ENCODE results near the gene ST3GAL3. TPM values are rescaled to one million over a fixed set of nuclear protein-coding genes. Genes with fewer than 3 reads are reported as not detected.

ST3GAL3 gene
- total RNA-seq, 1 donor from 2014 or later: 18.3 TPM

DNA sequence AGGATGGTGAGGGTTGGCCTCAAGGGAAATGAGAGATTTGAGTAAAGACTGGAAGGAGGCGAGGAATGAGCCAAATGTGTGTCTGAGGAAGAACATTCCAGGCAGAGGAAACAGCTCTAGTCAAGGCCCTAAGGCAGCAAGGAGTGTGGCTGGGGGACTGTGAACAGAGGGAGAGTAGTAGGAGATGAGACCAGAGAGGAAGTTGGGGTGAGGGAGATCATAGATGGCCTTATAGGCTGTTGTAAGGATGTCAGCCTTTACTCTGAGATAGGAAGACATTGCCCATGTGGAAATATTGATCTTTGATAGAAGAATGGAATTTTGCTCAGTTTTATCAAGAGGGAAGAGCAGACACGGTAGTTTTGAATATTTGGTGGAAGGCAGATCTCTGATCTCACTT is 171.1 kb downstream of the ST3GAL3 start:
- DNase-seq (ENCODE audit: low read depth): no peak
- TF ChIP-seq, protein P1, sequence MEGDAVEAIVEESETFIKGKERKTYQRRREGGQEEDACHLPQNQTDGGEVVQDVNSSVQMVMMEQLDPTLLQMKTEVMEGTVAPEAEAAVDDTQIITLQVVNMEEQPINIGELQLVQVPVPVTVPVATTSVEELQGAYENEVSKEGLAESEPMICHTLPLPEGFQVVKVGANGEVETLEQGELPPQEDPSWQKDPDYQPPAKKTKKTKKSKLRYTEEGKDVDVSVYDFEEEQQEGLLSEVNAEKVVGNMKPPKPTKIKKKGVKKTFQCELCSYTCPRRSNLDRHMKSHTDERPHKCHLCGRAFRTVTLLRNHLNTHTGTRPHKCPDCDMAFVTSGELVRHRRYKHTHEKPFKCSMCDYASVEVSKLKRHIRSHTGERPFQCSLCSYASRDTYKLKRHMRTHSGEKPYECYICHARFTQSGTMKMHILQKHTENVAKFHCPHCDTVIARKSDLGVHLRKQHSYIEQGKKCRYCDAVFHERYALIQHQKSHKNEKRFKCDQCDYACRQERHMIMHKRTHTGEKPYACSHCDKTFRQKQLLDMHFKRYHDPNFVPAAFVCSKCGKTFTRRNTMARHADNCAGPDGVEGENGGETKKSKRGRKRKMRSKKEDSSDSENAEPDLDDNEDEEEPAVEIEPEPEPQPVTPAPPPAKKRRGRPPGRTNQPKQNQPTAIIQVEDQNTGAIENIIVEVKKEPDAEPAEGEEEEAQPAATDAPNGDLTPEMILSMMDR (conservative IDR thresholded peaks at IDR 0.05; ENCODE audit: low read depth, low read length): no peak
- H3K4me3 ChIP-seq (ENCODE audit: low read depth, low read length): no peak overlapping the region

DNA sequence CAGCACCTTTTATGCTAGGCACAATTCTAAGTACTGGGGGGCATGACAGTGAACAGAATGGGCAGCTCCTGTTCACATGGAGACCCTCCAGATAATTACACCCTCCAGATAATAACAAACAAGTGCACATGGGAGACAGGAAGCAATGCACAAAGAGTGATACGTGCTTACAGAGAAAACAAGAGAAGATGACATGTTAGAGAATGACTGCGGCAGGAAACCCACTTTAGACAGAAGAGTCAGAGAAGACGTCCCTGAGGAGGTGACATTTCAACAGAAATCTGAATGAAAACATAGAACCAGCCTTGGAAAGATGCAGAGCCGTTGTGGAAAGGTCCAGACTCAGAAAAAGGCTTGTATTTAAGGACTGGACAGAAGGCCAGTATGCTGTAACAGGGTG is 171.5 kb downstream of the ST3GAL3 start:
- TF ChIP-seq, protein P1 (conservative IDR thresholded peaks at IDR 0.05; ENCODE audit: low read depth, low read length): no peak
- no peak overlapping the region for H3K4me3 ChIP-seq (ENCODE audit: low read depth, low read length)
- no peak for DNase-seq (ENCODE audit: low read depth)

DNA sequence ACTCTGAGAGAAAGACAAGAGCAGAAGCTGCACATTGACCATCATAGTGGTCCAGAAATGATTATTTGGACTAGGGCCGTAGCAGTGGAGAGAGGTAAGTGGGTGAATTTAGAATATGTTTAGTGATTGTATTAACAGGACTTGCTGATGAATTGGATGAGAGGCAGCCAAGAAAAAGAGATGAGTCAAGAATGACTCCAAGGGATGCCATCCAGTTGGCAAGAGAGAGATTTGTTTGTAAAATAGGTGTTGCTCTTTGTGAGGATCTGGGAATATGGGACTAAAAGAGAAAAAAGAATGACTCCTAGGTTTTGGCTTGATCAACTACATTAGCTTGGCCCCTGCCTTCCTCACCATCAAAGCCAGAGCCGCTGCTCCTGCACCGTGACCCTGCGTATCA is 172.1 kb downstream of the ST3GAL3 start:
- DNase-seq (ENCODE audit: low read depth): no peak
- TF ChIP-seq, protein P1 (conservative IDR thresholded peaks at IDR 0.05; ENCODE audit: low read depth, low read length): no peak
- no peak overlapping the region for H3K4me3 ChIP-seq (ENCODE audit: low read depth, low read length)

DNA sequence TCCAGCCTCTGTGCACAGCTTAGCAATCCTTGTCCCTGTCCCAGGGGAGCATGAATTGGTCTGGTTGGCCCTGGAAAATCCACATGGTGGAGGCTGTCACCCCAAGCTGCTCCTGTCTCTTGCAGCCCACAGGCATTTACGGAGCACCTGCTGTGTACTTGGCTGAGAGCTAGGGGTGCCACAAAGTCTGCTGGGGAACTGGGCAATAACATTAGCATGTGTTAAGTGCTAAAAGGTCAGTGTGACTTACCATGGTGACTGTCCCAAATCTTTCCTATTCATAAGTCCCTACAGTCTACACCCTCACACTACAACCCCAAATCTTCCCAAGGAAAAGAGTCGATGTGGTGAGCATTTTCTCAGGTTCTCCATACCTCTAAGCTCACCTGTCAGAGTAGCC is 172.7 kb downstream of the ST3GAL3 start:
- TF ChIP-seq, protein P1 (conservative IDR thresholded peaks at IDR 0.05; ENCODE audit: low read depth, low read length): no peak
- no peak overlapping the region for H3K4me3 ChIP-seq (ENCODE audit: low read depth, low read length)

DNA sequence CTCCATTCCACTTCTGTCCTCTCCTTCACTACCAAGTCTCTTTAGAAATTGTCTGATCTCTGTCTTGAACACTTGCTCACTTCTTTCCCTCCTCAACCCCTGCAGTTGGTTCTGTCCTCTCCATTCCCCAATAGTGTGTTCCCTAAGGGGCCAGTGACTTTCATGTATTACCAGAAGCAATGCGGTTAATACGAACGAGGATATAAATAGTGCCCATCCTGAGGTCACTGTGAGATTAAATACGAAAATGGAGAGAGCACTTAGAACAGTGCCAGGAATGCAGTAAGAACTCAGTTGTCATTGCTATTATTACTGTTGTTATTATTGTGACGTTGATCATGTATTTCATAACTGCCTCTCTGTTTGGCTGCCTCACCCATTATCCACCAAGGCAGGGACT is 173.3 kb downstream of the ST3GAL3 start:
- TF ChIP-seq, protein P1 (conservative IDR thresholded peaks at IDR 0.05; ENCODE audit: low read depth, low read length): no peak
- no peak for DNase-seq (ENCODE audit: low read depth)
- H3K4me3 ChIP-seq (ENCODE audit: low read depth, low read length): no peak overlapping the region

More for the DNA sequence above, 172.7 kb downstream of the ST3GAL3 start:
- DNase-seq (ENCODE audit: low read depth): no peak

DNA sequence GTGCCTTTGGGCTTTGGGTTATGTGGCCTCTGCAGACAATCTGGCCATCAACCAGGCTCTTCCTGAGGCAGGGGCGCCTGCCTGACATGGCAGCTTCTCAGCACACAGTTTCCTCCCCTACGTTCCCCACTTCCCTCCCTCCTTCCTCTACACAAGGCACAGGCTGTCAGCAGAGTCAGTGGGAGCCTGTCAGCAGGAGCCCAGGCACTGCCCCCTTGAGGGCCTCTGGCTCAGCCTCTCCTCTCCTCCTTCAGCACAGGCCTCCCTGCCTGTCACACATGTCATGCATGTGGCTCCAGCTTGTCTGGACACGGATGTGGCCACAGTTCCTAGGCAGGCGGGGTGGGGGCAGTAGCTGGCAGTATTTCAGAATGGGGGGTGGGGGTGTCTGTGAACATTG is 174.1 kb downstream of the ST3GAL3 start:
- DNase-seq (ENCODE audit: low read depth): no peak
- H3K4me3 ChIP-seq (ENCODE audit: low read depth, low read length): no peak overlapping the region
- TF ChIP-seq, protein P1 (conservative IDR thresholded peaks at IDR 0.05; ENCODE audit: low read depth, low read length): no peak

DNA sequence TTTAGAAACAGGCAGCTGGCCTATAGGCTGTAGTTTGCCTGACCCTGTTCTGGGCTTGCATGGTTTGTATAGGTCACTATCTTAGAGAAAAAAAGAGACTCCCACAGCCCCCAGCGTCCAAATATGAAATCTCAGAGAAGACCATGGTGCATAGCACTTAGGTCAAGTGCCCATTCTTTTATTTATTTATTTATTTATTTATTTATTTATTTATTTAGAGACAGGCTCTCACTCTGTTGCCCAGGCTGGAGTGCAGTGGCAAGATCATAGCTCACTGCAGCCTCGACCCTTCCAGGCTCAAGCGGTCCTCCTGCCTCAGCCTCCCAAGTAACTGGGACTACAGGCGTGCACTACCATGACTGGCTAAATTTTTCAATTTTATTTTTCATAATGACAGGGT is 175.4 kb downstream of the ST3GAL3 start:
- no peak for DNase-seq (ENCODE audit: low read depth)
- TF ChIP-seq, protein P1 (conservative IDR thresholded peaks at IDR 0.05; ENCODE audit: low read depth, low read length): no peak
- H3K4me3 ChIP-seq (ENCODE audit: low read depth, low read length): no peak overlapping the region

Measured in epithelial cell of proximal tubule (primary cell).